Inflammatory macrophage (primary cell): Measurements from ENCODE around the gene FANK1.
A peak's percentile ranks its signal among the peaks of the same experiment; 100 is the strongest.
"Not testable (repeated sequence)": the region's sequence is repeated elsewhere in the genome, so short reads cannot be mapped to it uniquely, and the experiment has no call there.

Experiments
- DNase-seq, 2 donors: peaks; one replicate each; pipeline ENCODE4 v3.0.0-alpha.2; 2020 to 2022

The FANK1 gene

DNA sequence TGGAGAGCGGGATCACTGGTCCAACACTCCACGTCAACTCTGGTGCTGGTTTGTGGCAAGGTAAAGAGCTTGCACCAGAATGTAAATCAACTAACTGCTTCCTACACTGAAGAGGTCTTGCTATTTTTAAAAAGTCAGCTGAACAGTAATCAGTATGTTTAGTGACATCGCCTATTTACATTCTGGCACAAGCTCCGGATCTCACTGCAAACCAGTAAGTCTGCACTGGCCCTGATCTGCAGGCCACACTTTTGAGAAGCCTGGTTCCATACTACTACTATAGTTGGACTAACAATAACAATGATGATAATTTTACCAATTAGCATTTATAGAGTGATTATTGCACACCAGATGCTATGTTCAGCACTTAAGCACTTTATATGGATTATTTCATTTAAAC lies 6.9 kb upstream of the FANK1 start:
- DNase-seq = not testable (repeated sequence)

DNA sequence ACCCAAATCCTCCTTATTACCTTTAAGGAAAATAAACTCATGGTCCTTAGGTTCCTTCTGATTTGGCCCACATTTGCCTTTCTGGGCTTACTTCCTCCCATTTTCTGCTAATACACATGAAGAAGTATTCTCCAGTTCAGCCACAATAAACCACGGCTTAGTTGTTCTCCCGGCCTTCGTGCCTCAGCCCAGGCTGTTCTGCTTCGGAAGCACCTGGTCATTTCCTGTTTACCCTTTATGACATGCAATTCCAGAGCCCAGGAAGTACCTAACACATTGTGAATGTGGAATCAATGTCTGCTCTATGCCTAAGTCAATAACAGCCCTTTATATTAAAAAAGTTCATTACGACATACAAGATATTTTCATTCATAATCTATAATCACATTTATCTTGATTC lies 4.0 kb upstream of the FANK1 start:
- not testable (repeated sequence) for DNase-seq

DNA sequence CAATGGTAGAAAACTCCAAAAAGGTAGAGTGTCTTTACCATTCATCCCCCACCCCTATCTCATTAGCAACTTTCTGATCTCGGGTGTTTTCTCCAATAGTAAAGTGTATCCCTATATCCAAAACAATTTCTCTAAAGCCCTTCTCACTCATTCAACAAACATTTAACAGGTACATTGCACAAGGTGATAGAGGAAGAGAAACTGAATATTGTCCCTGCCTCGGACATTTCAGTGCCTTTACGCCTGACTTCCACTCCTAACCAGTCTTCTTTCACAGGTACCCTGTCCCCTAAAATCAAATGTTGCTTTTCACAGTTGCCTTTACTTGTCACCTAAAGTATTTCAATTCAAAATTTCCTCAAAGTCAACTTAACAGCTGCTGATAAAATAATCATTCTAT lies 2.2 kb upstream of the FANK1 start:
- not testable (repeated sequence) for DNase-seq

DNA sequence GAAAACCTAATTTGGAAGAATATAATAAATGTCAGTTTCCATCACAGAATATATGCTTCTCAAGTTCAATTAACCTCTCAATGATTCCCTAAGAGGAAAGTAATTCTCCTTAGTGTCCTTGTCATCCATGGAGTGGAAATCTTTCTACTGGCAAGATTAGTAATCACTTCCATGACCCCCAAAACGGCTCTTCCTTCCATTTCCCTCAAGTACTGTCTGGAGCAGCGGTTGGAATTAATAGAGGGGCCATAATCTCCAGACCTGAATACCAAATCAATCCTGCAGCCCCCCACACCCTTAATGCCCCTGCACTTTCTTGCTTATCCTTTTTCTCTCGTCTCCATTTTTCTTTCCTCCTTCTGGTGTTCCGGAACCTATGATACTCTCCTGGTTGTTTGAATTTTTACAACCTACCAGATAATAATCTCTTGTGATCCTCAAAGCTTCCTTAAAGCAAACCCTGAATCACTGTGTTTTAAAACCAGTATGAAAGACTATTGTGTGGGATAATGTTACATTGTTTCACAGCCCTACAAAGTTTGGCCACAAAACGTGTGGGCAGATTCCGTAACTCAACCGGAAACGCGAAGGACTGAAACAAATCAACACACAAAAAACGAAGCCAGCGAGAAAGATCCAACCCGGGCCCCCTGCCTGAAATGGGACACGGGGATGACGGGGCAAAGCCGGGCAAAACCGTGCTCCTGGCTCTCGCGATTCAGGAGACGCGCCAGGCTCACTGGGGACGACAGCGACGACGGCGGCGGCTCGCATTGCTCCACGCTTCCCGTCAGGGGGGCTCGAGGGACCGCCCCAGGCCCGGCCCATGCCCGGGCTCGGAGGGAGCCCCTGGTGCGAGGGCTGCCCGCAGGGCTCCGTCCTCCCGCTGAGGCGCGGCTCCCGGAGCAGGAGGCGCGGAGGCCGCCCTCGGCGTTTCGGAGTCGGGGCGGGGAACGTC lies 955 bp upstream of the FANK1 start:
- DNase-seq = peak; percentile 42 to 51

DNA sequence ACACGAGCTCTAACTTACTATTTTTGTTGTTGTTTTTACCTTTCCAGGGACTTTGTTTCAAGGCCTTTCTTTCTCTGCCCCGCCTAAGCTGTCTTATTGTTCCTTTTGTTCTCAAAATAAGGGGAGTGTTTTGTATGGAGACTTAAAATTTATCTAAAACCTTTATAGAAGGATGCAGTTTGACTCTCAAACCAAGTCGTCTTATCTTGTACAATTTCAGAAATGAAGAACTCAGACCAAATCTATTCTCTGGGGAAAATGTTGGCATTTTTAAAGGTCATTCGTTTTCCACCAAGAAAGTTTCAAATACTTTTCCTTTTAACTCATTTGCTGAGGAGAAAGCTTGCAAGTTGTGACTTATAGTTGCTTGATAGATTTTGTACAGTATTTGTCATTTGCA lies 953 bp downstream of the FANK1 start:
- not testable (repeated sequence) for DNase-seq

DNA sequence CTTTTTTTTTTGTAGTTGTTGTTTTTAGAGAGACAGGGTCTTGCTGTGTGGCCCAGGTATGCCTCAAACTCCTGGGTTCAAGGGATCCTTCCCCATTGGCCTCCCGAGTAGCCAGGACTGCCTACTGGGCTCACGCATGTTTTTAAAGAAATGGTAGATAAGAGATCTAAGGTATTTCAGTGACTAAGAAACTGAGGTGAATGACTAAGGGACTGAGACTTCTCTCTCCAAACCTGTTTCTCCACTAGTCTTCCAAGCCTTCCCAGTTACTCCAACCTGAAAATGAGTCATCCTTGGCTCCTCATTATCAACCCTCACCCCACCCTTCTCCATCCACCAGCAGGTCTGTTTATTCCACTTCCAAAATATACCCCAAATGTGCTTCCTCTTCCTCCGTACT lies 4.6 kb downstream of the FANK1 start:
- not testable (repeated sequence) for DNase-seq

DNA sequence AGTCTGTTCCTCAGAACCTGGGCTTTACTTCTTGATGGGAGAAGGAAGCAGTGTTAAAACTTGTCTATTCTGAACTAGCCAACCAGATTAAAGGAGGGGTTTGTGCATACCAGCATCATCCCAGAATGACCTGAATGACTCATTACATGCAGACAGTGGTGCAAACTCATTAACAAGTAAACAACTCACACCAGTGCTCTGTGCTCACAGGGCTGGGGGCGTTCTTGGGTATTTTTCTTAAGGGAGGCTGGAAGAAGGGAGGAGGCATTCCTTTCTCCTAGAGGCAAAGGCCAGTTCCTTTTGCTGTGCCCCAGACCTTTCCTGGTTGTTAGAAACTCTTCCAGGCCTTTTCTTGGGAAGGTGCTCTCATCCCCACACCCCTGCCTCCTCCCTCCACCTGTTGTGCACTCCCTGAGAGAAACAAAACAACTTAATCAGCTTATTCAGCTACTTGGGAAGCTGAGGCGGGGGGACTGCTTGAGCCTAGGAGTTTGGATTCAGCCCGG lies 6.8 kb downstream of the FANK1 start:
- not testable (repeated sequence) for DNase-seq

DNA sequence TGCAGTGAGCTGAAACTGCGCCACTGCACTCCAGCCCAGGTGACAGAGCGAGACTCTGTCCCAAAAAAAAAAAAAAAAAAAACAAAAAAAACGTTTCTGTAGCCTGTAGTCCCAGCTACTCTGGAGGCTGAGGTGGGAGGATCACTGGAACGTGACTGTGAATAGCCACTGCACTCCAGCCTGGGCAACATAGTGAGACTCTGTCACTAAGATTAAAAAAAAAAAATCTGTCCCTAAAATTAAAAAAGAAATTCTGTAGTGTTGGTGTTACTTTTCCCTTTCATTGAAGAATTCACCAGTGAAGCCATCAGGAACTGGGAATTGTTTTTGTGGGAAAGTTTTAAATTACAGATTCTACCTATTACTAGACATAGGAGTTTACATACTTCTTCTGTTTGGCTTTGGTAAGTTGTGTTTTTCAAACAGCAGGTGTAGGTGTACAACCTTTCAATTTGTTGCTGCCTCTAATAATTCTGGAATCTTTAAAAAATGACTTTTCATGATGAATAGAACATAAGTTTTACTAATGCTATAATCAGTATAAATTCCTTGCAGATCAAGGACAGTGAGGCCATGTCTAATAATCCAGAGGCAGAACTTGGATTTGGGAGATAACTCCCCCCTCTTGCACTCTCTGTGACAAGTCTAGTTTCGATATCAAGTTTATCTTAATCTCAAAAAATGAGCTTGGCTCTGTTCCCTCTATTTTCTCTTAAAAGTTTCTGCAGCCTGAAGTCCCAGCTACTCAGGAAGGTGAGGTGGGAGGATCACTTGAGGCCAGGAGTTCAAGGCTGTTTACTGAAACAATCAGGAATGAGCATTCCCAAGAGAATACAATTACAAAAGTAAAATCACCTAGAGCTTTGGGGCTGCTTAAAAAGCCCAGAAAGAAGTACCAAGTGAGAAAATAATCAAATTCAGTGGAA lies 9.0 kb downstream of the FANK1 start:
- DNase-seq = not testable (repeated sequence)

DNA sequence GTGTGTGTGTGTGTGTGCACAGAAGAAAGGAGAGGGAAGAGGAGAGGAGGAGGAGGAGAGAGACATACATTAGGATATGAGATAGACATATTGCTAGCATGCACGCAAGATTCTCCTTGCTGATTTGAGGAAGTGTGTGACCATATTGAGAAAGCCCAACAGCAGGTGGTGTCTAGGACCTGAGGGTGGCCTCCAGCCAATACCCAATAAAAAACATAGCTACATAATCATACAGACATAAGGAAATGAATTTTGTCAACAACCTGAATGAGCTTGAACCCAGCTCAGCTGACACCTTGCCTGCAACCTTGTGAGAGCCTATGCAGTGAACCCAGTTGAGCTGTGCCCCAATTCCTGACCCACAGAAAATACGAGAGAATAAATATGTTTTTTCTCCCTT lies 11.2 kb downstream of the FANK1 start:
- DNase-seq = not testable (repeated sequence)

DNA sequence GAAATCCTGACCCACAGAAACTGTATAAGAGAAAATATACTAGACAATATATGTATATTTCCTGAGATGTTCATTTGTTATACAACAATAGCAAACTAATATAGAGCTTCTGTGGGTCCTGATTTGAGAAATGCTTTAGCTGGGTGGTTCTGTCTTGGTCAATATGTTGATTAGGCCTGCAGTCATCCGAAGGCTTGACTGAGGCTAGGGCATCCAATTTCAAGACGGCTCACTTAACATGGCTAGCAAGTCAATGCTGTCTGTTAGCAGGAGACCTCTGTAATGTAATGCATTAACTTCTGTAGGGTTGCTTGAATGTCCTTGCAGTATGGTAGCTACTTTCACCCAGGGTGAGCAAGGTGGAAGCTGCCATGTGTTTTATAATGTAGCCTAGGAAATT lies 12.4 kb downstream of the FANK1 start:
- DNase-seq = not testable (repeated sequence)

DNA sequence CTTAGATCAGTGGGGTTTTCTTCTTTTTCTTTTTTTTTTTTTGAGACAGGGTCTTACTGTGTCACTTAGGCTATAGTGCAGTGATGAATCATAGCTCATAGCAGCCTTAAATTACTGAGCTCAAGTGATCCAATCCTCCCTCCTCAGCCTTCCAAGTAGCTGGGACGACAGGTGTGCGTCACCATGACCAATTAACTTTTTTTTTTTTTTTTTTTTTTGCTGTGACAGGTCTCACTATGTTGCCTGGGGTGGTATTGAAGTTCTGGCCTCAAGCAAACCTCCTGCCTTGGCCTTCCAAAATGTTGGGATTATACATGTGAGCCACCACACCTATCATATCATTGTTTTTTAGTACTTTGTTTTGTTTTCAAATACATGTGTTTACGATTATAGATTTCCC lies 13.1 kb downstream of the FANK1 start:
- not testable (repeated sequence) for DNase-seq

DNA sequence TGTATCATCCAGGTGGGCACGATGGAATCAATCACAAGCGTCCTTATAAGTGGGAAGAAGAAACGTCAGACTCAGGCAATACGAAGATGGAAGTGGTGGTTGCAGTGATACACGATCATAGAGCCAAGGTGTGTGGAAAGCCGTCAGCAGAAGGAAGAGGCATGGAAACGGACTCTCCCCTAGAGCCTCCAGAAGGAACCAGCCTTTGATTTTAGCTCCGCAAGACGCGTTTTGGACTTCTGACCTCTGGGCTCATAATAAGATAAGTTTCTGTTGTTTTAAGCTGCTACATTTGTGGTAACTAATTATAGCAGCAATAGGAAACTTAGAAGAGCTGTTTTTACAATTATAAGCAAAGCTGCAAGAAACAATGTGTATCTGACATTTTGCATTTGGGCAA lies 14.8 kb downstream of the FANK1 start:
- DNase-seq = no peak

DNA sequence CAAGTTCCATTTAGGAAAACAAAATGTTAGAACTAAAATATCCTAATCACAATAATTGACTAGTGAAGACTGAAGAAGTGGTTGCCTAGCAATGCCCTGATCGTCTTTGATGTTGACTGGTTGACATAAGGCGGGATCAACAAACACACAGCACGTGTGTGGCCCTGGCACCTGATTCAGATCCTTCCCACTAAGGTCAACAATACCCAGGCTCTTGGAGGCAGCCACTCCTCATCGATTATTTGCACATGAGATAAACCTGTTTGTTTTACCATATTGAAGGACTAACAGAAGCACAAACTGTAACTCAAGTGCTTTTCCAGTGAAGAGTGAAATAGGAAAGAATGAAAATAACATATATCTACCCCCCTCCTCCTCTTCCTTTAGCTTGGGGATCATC lies 15.6 kb downstream of the FANK1 start:
- DNase-seq = no peak

DNA sequence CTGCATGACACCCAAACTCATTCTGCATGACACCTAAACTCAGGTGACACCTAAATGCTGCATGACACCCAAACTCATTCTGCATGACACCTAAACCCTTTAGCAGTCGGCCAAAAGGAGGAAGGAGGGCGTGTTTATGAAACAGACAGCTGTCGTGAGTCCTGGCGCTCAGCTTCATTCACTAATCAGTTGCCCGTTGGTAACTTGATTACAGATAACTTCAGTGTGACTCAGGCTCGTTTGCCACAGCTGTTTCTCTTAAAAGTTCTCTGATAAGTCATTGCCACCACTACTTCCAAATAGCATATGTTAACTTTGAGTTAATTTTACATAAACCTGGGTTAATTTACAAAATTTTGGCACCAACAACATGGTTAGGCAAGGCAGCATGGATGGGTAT lies 16.9 kb downstream of the FANK1 start:
- DNase-seq = not testable (repeated sequence)

DNA sequence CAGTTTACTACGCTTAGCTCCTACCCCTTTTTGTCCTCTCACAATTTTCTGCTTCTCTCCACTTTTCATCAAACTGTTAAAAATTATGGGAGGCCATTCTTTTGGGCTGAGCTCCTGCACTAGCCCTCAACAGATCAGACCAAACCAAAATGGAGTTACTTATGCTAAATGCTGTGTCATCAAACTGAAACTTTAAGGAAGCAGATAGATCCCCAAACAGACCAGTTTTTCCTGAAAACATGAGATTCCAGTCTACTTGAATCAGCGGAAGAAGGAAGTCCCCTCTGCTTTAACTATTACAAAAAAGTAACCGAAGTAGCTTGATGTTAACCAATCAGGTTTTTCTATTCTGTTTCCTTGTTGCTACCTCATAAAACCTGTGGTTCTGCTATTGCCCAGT lies 20.6 kb downstream of the FANK1 start:
- no peak for DNase-seq

DNA sequence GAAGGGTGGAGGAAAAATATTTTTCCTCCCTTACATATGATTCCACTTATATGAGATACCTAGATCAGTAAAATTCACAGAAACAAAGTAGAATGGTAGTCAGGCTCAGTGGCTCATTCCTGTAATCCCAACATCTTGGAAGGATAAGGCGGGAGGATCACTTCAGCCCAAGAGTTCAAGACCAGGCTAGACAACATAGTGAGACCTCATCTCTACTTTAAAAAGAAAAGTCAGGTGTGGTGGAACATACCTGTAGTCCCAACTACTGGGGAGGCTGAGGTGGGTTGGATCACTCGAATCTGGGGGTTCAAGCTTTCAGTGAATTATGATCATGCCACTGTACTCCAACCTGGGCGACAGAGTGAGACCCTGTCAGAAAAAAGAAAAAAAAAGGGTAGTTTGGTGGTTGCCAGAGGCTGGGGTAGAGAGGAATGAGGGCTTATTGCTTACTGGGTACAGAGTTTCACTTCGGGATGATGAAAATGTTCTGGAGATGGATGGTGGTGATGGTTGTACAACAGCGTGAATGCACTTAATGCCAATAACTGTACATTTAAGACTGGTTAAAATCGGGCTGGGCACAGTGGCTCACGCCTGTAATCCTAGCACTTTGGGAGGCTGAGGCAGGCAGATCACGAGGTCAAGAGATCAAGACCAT lies 21.5 kb downstream of the FANK1 start:
- DNase-seq = not testable (repeated sequence)

DNA sequence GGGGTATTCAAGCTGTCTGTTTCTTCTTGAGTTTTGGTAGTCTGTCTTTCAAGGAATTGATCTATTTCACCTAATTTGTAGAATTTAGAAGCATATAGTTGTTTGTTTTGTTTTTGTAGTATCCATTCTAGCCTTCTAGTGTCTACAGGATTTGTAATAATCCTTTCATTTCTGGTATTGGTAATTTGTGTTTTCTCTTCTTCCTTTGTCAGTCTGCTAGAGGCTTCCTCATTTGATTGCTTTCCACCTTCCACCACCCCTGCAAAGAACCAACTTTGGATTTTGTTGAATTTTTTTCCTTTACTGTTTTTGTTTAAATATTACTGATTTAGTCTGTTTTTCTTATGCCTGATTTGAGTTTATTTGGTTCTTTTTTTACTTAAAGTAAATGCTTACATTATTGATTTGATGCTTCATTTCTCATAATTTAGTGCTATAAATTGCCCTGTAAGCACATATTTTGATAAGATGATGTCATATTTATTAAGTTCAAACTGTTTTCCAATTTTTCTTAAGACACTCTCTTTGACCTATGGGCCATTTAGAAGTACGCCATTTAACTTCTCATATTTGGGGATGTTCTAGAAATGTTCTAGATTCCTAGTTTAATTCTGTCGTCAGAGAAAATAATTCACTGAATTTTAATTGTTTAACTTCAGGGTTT lies 25.4 kb downstream of the FANK1 start:
- DNase-seq = not testable (repeated sequence)

DNA sequence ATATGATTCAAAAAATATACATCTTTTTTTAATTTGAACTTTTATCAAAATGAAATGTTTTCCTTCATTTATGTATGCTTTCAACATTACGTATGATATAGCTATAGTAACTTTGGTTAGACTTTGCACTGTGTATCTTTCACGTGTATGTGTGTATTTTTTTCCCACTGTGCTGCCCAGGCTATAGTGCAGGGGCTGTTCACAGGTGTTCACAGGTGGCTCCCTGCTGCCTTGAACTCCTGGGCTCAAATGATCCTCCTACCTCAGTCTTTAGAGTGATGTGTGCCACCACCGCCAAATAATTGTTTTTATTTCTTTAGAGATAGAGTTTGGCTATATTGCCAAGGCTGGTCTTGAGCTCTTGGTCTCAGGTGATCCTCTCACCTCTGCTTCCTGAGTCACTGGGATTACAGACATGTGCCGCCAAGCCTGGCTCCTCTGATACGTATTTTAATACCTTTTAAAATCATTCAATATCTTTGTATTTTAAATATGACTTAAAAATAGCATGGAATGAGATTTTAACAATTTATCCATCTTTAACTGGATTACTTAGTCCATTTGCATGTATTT lies 29.0 kb downstream of the FANK1 start:
- no peak for DNase-seq

DNA sequence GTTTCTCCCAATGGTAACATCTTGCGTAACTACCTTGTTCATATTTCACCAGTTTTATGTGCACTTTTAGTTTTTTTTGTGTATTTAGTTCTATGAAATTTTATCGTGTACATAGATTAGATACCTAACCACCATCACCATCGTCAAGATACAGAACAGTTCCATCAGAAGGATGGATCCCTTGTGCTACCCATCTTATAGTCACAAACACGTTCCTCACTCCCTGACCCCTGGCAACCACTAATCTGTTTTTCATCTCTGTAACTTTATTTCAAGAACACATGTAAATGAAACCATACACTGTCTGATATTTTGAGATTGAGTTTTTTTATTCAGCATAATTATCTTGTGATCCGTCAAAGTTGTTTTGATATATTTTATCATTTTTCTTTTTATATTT lies 29.9 kb downstream of the FANK1 start:
- no peak for DNase-seq

DNA sequence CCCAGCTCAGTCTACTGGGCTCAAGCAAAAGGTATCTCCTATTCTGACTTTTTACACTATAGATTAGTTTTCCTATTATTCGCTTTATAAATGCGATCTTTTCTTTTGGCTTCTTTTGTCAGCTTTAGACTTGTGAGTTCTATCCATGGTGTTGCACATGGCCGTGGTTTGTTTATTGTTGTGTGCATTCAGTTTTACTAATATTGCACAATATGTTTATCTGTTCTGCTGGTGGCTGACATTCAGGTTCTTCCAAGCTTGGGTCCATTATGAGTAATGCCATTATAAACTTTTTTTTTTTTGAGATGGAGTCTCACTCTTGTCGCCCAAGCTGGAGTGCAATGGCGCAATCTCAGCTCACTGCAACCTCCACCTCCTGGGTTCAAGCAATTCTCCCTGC lies 30.9 kb downstream of the FANK1 start:
- DNase-seq = not testable (repeated sequence)

DNA sequence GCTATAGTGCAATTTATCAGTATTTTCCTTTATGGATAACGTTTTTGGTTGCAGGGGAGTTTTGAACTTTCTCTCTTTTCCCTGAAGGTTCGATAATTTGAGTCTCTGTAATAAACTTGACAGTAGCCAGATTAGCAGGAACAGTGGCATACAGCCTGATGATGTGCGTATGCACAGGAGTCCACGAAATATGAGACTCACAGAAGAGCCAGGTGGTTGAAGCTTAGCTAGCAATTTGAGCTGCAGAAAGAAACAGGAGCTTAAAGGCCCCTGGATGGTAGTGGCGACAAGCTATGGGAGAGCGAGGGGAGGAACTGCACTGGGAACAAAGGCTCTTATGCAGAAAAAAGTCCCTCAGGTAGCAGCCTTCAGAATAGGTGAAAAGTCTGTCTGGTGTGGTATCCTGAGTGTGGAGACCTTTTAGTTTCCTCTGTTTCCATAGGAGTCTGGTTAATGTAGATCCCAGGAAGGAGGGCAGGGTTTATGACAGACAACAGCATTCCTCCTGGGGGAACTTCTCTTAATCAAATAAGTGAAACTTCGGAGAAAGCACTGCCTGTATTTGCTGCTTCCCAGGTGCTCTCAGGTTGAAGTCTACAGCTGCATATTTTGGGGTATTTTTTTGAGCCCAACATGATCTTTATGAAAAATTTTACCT lies 32.7 kb downstream of the FANK1 start:
- DNase-seq = no peak
